A549 treated with AZD2906 at 1 μM for 4 hours (cell line): Measurements from ENCODE around the gene BICD2. TPM values are rescaled to one million over a fixed set of nuclear protein-coding genes. Genes with fewer than 3 reads are reported as not detected.

Experiments
- total RNA-seq: library from RNA; stranded (reverse); fragments of 200-300 nt; extraction: Qiagen RNA extraction; gene quantifications from 5 replicates; pipeline ENCODE4 v1.2.3, GENCODE V29; 2022

Gene BICD2
- 28.4 to 34.4 TPM (median 31.4 TPM) in 5 replicates for total RNA-seq

GRCh38 chr9:92764381-92764987 is at the start of gene BICD2:
TSS of gene BICD2 (minus strand) at chr9:92764833. CDS start at chr9:92764744, 89 bp downstream.

GRCh38 chr9:92669890-92670708 is 94.5 kb downstream of the BICD2 start, which contains the start of gene IPPK:
TSS of gene IPPK (minus strand) at chr9:92670131. CDS start at chr9:92669988, 143 bp downstream.

Other genes with a start within 250 kb of the BICD2 start
- 0.11 to 0.20 TPM (median 0.14 TPM) in 5 replicates for gene ECM2, start 228.8 kb downstream of the BICD2 start, total RNA-seq
- gene IPPK, start 94.7 kb downstream of the BICD2 start, total RNA-seq, result 11.2 to 13.3 TPM (median 12.1 TPM) in 5 replicates
- gene ZNF484, start 113.2 kb upstream of the BICD2 start, total RNA-seq, result 1.9 to 3.1 TPM (median 2.1 TPM) in 5 replicates
- 0.12 to 0.26 TPM (median 0.16 TPM) in 5 replicates for gene FGD3, start 182.7 kb upstream of the BICD2 start, total RNA-seq